Measurements from ENCODE around the gene BFSP1.

Gene BFSP1

GRCh38 chr20:17467120-17467655, 64.0 kb downstream of the BFSP1 start:
- ChIA-PET CTCF (no interaction called here), POLR2A (no interaction called here)
- Histone ChIP-seq H3K4me3 (ENCODE audit: low read depth, low read length) (no peak overlapping the region), H3K36me3 (ENCODE audit: control insufficient read depth in 2 of 2, insufficient read depth in 1 of 2, low read length in 2 of 2) (no peaks in the 10 kb centered on the region), H3K4me1 (ENCODE audit: control insufficient read depth, insufficient read depth, low read length) (no peaks in the 10 kb centered on the region), H3K27ac (ENCODE audit: extremely low read depth, low read depth, low read length) (no peak overlapping the region), H3K9me3 (ENCODE audit: control insufficient read depth, insufficient read depth, low read depth, low read length) (no peaks in the 10 kb centered on the region)
- TF ChIP-seq WT1 (tag by site-specific recombination; IDR thresholded peaks at IDR 0.05) (no peak), ELK4 (IDR thresholded peaks at IDR 0.05; ENCODE audit: borderline replicate concordance, low read depth, low read length) (no peak), ZBTB1 (tag by site-specific recombination; IDR thresholded peaks at IDR 0.05) (no peak), ZNF571 (tag by site-specific recombination; IDR thresholded peaks at IDR 0.05) (no peak), KLF17 (tag by site-specific recombination; IDR thresholded peaks at IDR 0.05) (no peak), ZFP41 (tag by site-specific recombination; IDR thresholded peaks at IDR 0.05; ENCODE audit: borderline replicate concordance) (no peak), ZNF560 (tag by site-specific recombination; IDR thresholded peaks at IDR 0.05; ENCODE audit: borderline replicate concordance) (no peak)

GRCh38 chr20:17466641-17467040, 64.5 kb downstream of the BFSP1 start:
- H3K4me3 ChIP-seq (ENCODE audit: low read depth, low read length) = no peak overlapping the region
- no peak overlapping the region for H3K27ac ChIP-seq (ENCODE audit: extremely low read depth, low read depth, low read length)
- CTCF ChIA-PET = no interaction called here
- no peaks in the 10 kb centered on the region for H3K9me3 ChIP-seq (ENCODE audit: control insufficient read depth, insufficient read depth, low read depth, low read length)
- no peaks in the 10 kb centered on the region for H3K4me1 ChIP-seq (ENCODE audit: control insufficient read depth, insufficient read depth, low read length)
- H3K36me3 ChIP-seq (ENCODE audit: control insufficient read depth in 2 of 2, insufficient read depth in 1 of 2, low read length in 2 of 2) = no peaks in the 10 kb centered on the region
- POLR2A ChIA-PET = no interaction called here
- TF ChIP-seq ZNF701 (tag by site-specific recombination; IDR thresholded peaks at IDR 0.05) (no peak), ZNF629 (tag by site-specific recombination; IDR thresholded peaks at IDR 0.05) (no peak), ZNF121 (tag by site-specific recombination; IDR thresholded peaks at IDR 0.05) (no peak), ZFP69B (tag by site-specific recombination; IDR thresholded peaks at IDR 0.05) (no peak), ZNF791 (tag by site-specific recombination; IDR thresholded peaks at IDR 0.05) (no peak), ZBTB48 (tag by site-specific recombination; IDR thresholded peaks at IDR 0.05) (no peak), ZBTB7A (tag by site-specific recombination; IDR thresholded peaks at IDR 0.05; ENCODE audit: low read depth) (no peak), ZNF404 (tag by site-specific recombination; IDR thresholded peaks at IDR 0.05) (no peak), ZFP37 (tag by site-specific recombination; IDR thresholded peaks at IDR 0.05) (no peak), PRDM4 (tag by site-specific recombination; IDR thresholded peaks at IDR 0.05) (no peak), TSHZ1 (tag by site-specific recombination; IDR thresholded peaks at IDR 0.05; ENCODE audit: borderline replicate concordance) (no peak), PRDM2 (tag by site-specific recombination; IDR thresholded peaks at IDR 0.05; ENCODE audit: borderline replicate concordance) (no peak)
